LNCAP (cell line): ENCODE measurements around the gene TRAPPC12.

ENCODE experiments used
- TF ChIP-seq, protein P1 (sequence below): fragments of 450-650 bp; IDR thresholded peaks from 2 replicates; pipeline ENCODE4 v1.5.1; 2017; ENCODE audit warnings: mild to moderate bottlenecking

The TRAPPC12 gene

DNA sequence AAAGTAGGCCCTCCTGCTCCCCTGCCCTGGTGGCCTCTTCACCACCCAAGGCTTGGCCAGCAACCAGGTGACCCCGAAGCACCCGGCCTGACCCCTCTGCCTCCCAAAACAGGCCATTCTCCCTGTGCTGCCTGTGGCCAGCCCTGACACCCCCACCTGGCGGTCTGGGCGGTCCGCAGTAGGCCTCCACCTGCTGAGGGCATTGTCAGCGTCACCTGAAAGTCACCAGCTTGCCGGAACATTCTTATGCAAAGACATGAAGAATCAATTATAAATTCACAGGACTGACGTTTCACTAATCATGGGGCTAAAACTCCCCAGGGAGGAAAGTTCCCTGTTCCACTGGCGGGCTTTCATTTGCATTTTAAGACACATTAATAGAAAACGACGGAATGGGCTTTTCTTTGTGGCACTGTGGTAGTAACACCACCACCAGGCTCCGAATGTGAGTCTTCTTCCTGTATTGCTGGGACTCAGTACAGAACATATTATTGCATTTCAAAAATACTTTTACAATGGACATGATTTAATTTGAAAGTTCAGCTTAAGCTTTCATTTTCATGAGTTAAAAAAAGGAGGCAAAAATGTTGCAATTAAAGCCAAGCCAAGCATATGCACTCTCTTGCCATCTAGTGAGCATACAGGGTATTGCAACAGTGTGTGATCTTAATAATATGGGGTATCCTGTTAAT is 82.5 kb downstream of the TRAPPC12 start:
- TF ChIP-seq, protein P1, sequence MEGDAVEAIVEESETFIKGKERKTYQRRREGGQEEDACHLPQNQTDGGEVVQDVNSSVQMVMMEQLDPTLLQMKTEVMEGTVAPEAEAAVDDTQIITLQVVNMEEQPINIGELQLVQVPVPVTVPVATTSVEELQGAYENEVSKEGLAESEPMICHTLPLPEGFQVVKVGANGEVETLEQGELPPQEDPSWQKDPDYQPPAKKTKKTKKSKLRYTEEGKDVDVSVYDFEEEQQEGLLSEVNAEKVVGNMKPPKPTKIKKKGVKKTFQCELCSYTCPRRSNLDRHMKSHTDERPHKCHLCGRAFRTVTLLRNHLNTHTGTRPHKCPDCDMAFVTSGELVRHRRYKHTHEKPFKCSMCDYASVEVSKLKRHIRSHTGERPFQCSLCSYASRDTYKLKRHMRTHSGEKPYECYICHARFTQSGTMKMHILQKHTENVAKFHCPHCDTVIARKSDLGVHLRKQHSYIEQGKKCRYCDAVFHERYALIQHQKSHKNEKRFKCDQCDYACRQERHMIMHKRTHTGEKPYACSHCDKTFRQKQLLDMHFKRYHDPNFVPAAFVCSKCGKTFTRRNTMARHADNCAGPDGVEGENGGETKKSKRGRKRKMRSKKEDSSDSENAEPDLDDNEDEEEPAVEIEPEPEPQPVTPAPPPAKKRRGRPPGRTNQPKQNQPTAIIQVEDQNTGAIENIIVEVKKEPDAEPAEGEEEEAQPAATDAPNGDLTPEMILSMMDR: peak; percentile 87

DNA sequence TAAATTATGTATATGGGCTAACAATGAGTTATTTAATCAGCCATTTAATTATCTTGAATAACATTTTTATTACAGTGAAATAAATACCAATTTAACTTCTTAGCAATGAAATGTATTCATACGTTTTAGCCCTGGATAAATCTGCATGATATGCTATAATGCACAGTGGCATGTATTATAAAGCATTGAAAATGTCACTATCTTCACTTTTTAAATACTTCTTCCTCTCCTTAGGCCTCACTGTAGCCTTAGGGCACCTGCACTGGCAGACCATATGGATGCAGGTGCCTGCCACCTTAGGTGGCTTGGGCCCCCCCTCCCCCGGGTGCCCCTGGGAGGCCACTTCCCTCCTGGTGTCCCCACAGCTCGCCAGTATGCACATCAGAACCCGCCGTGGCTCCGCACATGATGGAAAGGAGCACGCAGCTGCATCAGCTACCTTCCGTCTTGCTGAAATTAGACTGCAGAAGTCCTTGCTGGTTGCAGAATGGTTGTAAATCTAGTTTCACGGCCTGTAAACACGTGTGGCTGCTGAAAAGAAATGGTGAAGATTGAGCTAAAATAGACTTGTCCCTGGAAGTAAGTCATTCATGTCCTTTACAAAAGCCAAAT is 83.1 kb downstream of the TRAPPC12 start:
- TF ChIP-seq, protein P1: no peak; the same call in 1 of the 2 replicates

DNA sequence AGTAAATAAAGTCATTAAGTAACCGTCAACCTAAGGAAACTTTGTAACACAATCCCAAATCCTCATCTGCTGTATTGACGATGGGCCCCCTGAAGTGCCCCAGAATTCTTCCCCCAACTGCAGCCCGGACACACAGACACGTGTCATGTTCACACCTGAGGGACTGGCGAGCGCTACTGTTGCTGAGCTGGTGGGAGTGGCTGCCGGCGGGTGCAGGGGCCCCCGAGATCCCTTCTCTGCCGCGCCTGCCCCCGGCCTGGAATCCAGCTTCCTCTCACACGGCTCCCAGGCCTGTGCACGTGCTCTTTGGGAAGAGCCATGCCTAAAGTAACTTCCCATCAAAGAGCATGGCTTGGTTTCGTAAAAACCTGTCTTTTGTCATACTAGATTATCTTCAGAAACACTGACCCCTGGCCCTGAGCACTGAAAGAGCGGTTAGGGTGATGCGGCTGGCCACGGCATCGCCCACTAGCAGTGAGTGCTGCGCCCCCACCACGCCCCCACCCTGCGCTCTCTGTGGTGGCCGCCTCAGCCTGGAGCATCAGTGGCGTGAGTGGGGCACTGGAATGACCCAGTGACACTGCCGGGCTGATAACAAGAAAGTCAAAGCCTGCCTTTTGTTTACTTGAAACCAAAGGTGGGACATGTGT is 83.8 kb downstream of the TRAPPC12 start:
- TF ChIP-seq, protein P1: no peak

DNA sequence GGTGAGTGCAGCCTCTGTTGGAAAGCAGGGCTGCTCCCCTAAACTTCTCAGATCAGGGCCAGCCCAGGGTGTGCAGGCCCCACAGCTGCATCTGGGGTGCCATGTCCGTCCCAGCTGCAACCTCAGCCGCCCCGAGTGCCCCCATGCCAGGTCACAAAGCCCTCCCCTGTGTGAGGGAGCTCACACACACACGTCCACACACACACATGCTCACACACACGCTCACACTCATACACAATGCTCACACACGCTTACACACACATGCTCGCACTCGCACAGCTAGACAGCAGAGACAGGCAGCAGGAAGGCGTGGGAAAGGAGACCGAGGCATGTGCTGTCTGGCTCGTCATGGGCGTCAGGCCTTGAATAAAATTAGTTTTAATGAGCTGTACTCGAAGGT is 84.5 kb downstream of the TRAPPC12 start:
- TF ChIP-seq, protein P1: no peak

DNA sequence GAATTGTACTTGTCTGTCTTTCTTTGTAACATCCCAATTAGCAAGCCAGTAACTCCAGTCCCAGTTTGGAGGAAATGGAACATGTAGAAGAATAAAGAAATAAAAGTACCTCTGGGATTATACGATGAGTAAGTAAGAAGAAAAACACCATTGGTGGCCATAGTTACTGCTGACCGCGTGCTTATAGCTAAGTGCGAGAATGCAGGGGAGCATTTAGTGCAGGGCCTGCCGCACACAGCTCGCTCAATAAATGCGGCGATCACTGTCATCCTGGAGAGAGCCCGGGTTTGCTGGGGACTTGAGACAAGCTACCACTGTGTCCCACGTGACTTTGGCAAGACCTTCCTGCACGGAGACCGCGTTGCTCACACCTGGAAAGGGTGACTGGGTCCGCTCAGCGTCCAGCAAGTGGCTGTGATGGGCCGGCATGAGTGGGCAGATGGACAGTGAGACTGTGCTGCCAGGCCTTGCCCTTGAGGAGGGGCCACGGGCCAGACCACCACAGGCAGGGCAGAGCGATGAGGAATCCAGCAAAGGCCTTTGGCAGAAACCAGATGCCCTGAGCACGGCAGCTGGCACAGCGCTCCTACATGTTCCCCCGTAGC is 85.0 kb downstream of the TRAPPC12 start:
- TF ChIP-seq, protein P1: no peak

DNA sequence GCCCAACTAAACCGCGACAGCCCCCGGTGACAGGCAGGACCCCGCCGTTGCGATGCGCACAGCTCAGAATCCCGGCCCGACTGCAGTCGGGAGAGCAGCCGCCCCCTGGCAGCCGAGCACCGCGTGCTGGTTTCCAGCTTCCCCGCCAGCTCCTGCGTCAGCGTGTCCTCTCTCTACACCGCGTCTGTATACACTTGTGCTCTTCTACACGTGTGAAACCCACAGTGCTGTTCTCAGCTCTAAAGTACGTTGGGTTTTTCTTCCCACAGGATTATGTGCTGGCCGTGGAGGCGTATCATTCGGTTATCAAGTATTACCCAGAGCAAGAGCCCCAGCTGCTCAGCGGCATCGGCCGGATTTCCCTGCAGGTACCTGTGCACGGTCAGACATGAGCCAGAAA is 85.8 kb downstream of the TRAPPC12 start:
- TF ChIP-seq, protein P1: no peak

DNA sequence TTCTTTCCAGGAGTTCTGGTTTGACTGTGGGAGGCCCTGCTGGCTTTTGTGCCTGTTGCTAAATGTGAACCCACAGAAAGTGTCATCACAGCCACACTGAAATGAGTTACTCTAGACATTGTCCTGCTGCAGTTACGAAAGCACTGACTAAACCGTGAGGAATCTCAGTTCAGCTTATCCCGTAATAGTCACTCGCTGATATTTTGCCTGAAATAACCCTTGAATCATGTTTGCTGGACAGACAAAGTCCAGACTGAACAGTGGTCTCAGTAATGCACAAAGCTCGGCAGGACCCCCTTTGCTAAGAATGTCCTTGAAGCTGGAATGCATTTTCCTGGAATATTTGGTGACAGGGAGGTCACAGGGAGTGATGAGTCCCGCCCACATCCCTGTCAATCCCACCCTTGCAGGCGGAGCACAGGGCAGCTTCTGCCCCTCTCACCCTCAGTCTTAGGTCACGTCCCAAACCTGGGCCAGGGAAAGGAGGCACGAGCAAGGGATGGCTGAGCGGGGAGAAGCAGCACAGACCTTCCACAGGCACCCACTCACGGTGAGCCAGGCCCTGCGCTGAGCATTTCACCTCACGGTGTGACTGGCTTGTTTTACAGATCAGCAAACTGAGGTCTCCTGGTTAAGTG is 86.5 kb downstream of the TRAPPC12 start:
- TF ChIP-seq, protein P1: no peak
